HepG2 (cell line): ENCODE measurements around the gene BMERB1. TPM values are rescaled to one million over a fixed set of nuclear protein-coding genes. Genes with fewer than 3 reads are reported as not detected.
A peak's percentile ranks its signal among the peaks of the same experiment; 100 is the strongest.

Experiments used
- DPF2 ChIP-seq: sonication (generic); formaldehyde crosslinking; IDR thresholded peaks from 2 replicates; pipeline ENCODE4 v1.4.0; 2020; ENCODE audit warnings: mild to moderate bottlenecking, low read depth, missing genetic modification reagents, borderline replicate concordance
- FOXA1 ChIP-seq, 2 experiments: fragments of 450-650 bp in 1 of 2; sonication (generic) in 1 of 2; formaldehyde crosslinking in 1 of 2; IDR thresholded peaks; 2 replicates each; pipeline versions ENCODE4 v1.4.0 to v1.6.1; 2016 to 2020; ENCODE audit warnings: missing genetic modification reagents in 1 of 2
- HNRNPK ChIP-seq: fragments of 200-400 bp; formaldehyde crosslinking; IDR thresholded peaks from 2 replicates; pipeline ENCODE4 v1.6.1; 2018; ENCODE audit warnings: low read length, low read depth, moderate library complexity, mild to moderate bottlenecking; ENCODE audit not compliant: poor library complexity, severe bottlenecking
- KAT7 ChIP-seq: IDR thresholded peaks from 2 replicates; pipeline ENCODE4 v1.6.1; 2018; ENCODE audit warnings: borderline replicate concordance, missing compliant biosample characterization
- SMAD3 ChIP-seq: sonication (generic); formaldehyde crosslinking; IDR thresholded peaks from 2 replicates; pipeline ENCODE4 v1.4.0; 2020; ENCODE audit warnings: missing genetic modification reagents
- SRSF9 ChIP-seq: fragments of 200-400 bp; formaldehyde crosslinking; IDR thresholded peaks from 2 replicates; pipeline ENCODE4 v1.6.1; 2018; ENCODE audit warnings: borderline replicate concordance, mild to moderate bottlenecking, low read depth, low read length; ENCODE audit not compliant: insufficient read depth, poor library complexity, severe bottlenecking
- ZNF317 ChIP-seq: sonication (generic); formaldehyde crosslinking; IDR thresholded peaks from 2 replicates; pipeline ENCODE4 v1.5.0; 2020; ENCODE audit warnings: mild to moderate bottlenecking, missing genetic modification reagents
- polyA plus RNA-seq, 8 experiments: library from polyadenylated mRNA; depleted of rRNA in 3 of 8; stranded (reverse) in 7 of 8; unstranded in 1 of 8; fragments of >200 nt; fragmentation: Illumina TruSeq in 4 of 8; extraction: Trizol in 4 of 8; gene quantifications; 2 replicates each; pipeline versions ENCODE4 v1.2.1 to v1.2.3, GENCODE V29; 2011 to 2016; ENCODE audit warnings: low read depth in 4 of 8, missing spikeins in 1 of 8, mixed read lengths in 1 of 8; ENCODE audit not compliant: insufficient read depth in 1 of 8
- total RNA-seq, 5 experiments: library from RNA; depleted of rRNA; stranded (reverse); fragments of >200 nt; fragmentation: Illumina TruSeq; extraction: Trizol; gene quantifications; 2 replicates each; pipeline ENCODE4 v1.2.3, GENCODE V29; 2016; ENCODE audit warnings: low read depth in 1 of 5
- TF ChIP-seq, protein P1 (sequence below): sonication (generic); formaldehyde crosslinking; IDR thresholded peaks from one replicate; pipeline ENCODE4 v1.5.1; 2020; ENCODE audit warnings: mild to moderate bottlenecking, missing genetic modification reagents; ENCODE audit errors: not compliant biosample characterization
- TF ChIP-seq, protein P2 (sequence below): sonication (generic); formaldehyde crosslinking; IDR thresholded peaks from 2 replicates; pipeline ENCODE4 v1.4.0; 2020; ENCODE audit warnings: mild to moderate bottlenecking, missing genetic modification reagents
- TF ChIP-seq, protein P3 (sequence below): sonication (generic); formaldehyde crosslinking; IDR thresholded peaks from 2 replicates; pipeline ENCODE4 v1.4.0; 2020; ENCODE audit warnings: missing genetic modification reagents
- TF ChIP-seq, protein P4 (sequence below): IDR thresholded peaks from 2 replicates; pipeline ENCODE4 v1.6.1; 2016; ENCODE audit warnings: low read depth, borderline replicate concordance
- TF ChIP-seq, protein P5 (sequence below): sonication (generic); IDR thresholded peaks from 2 replicates; pipeline ENCODE4 v1.6.1; 2016; ENCODE audit warnings: low read depth, borderline replicate concordance

BMERB1 gene
- total and polyA plus RNA-seq, 2 of the 13 experiments (the other 11 are each of a cell fraction or from before 2014, with no cell fraction given) = 1.4 TPM

DNA sequence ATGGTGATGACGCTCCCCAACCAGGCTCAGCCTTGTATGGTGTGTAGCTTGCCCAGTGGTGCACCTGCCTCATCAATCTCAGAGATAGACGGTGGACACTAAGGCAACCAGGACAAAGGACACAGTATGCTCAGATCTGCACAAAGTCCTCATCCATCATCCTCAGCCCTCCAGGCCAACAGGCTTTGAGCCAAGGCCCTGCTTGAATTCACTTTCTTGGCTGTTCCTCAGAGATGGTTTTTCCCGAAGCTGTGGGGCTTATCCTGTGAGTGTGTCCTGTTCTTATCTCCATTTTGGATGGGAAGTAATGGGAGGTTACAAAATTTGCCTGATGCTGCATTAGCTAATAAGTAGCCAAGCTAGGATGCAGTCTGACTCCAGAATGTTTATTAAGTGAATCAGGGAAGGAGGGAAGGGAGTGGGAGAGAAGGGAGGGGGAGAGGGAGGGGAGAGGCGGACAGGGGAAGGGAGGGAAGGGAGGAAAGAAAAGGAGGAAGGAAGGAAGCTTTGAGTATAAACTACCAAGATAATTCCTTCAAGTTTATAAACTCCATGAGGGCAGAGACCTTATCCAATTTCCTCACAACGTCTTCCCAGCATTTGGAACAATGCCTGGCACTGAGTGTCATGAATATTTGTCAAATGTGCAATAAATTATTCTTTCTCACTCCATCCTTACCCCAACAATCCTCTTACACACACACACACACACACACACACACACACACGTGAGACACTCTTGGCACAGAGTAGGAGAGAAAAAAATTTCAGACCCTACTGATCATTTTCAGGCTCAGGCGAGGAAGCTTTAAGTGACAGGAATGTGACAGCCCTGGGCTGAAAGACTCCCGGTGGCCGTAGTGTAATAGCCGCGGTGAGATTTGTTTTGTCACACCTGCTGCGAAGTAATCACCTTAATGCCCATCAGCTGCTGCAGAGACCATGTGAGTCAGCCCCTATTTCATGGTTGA is 84.3 kb downstream of the BMERB1 start (continued):
- TF ChIP-seq, protein P1, sequence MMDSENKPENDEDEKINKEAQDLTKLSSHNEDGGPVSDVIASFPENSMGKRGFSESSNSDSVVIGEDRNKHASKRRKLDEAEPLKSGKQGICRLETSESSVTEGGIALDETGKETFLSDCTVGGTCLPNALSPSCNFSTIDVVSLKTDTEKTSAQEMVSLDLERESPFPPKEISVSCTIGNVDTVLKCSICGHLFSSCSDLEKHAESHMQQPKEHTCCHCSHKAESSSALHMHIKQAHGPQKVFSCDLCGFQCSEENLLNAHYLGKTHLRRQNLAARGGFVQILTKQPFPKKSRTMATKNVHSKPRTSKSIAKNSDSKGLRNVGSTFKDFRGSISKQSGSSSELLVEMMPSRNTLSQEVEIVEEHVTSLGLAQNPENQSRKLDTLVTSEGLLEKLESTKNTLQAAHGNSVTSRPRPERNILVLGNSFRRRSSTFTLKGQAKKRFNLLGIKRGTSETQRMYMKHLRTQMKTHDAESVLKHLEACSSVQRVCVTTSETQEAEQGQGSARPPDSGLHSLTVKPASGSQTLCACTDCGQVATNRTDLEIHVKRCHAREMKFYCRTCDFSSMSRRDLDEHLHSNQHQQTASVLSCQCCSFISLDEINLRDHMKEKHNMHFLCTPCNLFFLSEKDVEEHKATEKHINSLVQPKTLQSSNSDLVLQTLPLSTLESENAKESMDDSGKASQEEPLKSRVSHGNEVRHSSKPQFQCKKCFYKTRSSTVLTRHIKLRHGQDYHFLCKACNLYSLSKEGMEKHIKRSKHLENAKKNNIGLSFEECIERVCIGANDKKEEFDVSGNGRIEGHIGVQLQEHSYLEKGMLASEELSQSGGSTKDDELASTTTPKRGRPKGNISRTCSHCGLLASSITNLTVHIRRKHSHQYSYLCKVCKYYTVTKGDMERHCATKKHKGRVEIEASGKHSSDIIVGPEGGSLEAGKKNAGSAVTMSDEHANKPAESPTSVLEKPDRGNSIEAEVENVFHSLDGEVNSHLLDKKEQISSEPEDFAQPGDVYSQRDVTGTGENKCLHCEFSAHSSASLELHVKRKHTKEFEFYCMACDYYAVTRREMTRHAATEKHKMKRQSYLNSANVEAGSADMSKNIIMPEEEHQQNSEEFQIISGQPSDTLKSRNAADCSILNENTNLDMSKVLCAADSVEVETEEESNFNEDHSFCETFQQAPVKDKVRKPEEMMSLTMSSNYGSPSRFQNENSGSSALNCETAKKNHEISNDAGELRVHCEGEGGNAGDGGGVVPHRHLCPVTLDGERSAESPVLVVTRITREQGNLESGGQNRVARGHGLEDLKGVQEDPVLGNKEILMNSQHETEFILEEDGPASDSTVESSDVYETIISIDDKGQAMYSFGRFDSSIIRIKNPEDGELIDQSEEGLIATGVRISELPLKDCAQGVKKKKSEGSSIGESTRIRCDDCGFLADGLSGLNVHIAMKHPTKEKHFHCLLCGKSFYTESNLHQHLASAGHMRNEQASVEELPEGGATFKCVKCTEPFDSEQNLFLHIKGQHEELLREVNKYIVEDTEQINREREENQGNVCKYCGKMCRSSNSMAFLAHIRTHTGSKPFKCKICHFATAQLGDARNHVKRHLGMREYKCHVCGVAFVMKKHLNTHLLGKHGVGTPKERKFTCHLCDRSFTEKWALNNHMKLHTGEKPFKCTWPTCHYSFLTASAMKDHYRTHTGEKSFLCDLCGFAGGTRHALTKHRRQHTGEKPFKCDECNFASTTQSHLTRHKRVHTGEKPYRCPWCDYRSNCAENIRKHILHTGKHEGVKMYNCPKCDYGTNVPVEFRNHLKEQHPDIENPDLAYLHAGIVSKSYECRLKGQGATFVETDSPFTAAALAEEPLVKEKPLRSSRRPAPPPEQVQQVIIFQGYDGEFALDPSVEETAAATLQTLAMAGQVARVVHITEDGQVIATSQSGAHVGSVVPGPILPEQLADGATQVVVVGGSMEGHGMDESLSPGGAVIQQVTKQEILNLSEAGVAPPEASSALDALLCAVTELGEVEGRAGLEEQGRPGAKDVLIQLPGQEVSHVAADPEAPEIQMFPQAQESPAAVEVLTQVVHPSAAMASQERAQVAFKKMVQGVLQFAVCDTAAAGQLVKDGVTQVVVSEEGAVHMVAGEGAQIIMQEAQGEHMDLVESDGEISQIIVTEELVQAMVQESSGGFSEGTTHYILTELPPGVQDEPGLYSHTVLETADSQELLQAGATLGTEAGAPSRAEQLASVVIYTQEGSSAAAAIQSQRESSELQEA (CRISPR knock-in tag) = no peak
- TF ChIP-seq, protein P2, sequence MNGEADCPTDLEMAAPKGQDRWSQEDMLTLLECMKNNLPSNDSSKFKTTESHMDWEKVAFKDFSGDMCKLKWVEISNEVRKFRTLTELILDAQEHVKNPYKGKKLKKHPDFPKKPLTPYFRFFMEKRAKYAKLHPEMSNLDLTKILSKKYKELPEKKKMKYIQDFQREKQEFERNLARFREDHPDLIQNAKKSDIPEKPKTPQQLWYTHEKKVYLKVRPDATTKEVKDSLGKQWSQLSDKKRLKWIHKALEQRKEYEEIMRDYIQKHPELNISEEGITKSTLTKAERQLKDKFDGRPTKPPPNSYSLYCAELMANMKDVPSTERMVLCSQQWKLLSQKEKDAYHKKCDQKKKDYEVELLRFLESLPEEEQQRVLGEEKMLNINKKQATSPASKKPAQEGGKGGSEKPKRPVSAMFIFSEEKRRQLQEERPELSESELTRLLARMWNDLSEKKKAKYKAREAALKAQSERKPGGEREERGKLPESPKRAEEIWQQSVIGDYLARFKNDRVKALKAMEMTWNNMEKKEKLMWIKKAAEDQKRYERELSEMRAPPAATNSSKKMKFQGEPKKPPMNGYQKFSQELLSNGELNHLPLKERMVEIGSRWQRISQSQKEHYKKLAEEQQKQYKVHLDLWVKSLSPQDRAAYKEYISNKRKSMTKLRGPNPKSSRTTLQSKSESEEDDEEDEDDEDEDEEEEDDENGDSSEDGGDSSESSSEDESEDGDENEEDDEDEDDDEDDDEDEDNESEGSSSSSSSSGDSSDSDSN (CRISPR knock-in tag) = no peak
- TF ChIP-seq SRSF9 = no peak
- TF ChIP-seq DPF2 (CRISPR knock-in tag) = no peak
- TF ChIP-seq, protein P3, sequence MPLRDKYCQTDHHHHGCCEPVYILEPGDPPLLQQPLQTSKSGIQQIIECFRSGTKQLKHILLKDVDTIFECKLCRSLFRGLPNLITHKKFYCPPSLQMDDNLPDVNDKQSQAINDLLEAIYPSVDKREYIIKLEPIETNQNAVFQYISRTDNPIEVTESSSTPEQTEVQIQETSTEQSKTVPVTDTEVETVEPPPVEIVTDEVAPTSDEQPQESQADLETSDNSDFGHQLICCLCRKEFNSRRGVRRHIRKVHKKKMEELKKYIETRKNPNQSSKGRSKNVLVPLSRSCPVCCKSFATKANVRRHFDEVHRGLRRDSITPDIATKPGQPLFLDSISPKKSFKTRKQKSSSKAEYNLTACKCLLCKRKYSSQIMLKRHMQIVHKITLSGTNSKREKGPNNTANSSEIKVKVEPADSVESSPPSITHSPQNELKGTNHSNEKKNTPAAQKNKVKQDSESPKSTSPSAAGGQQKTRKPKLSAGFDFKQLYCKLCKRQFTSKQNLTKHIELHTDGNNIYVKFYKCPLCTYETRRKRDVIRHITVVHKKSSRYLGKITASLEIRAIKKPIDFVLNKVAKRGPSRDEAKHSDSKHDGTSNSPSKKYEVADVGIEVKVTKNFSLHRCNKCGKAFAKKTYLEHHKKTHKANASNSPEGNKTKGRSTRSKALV (CRISPR knock-in tag) = no peak
- TF ChIP-seq HNRNPK = peak; percentile 94
- peak; percentile 9; the same call in 1 of the 2 replicates for TF ChIP-seq FOXA1 (IDR thresholded peaks at IDR 0.05)
- TF ChIP-seq FOXA1 (CRISPR knock-in tag; IDR thresholded peaks at IDR 0.05) = no peak
- TF ChIP-seq, protein P4, sequence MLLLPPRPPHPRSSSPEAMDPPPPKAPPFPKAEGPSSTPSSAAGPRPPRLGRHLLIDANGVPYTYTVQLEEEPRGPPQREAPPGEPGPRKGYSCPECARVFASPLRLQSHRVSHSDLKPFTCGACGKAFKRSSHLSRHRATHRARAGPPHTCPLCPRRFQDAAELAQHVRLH (CRISPR knock-in tag) = no peak
- no peak for TF ChIP-seq ZNF317
- TF ChIP-seq KAT7 (CRISPR knock-in tag) = no peak
- TF ChIP-seq, protein P5, sequence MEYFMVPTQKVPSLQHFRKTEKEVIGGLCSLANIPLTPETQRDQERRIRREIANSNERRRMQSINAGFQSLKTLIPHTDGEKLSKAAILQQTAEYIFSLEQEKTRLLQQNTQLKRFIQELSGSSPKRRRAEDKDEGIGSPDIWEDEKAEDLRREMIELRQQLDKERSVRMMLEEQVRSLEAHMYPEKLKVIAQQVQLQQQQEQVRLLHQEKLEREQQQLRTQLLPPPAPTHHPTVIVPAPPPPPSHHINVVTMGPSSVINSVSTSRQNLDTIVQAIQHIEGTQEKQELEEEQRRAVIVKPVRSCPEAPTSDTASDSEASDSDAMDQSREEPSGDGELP = no peak
- TF ChIP-seq SMAD3 (CRISPR knock-in tag) = no peak
